ACC112 (cell line): ENCODE results near the gene KIF27.
"Not testable (repeated sequence)": the region's sequence is repeated elsewhere in the genome, so short reads cannot be mapped to it uniquely, and the experiment has no call there.

Experiments
- H2AFZ ChIP-seq: fragments of 200-600 bp; sonication (generic); one replicate; pipeline ENCODE4 v1.6.0; 2017; ENCODE audit warnings: antibody characterized with exemption, low read length; ENCODE audit not compliant: unreplicated experiment
- H3K27ac ChIP-seq: fragments of 200-600 bp; sonication (generic); 2 replicates; pipeline ENCODE4 v1.5.1; 2014; ENCODE audit warnings: low read depth, mild to moderate bottlenecking, antibody characterized with exemption, low read length, moderate library complexity
- H3K27me3 ChIP-seq: fragments of 200-600 bp; sonication (generic); 2 replicates; pipeline ENCODE4 v1.6.1; 2014; ENCODE audit warnings: mild to moderate bottlenecking, antibody characterized with exemption, low read length, moderate library complexity, mixed read lengths; ENCODE audit not compliant: insufficient read depth
- H3K36me3 ChIP-seq: fragments of 200-600 bp; sonication (generic); 2 replicates; pipeline ENCODE4 v1.6.1; 2016; ENCODE audit warnings: mild to moderate bottlenecking, antibody characterized with exemption, low read length, moderate library complexity, mixed read lengths; ENCODE audit not compliant: insufficient read depth
- H3K4me1 ChIP-seq: fragments of 200-600 bp; sonication (generic); one replicate; pipeline ENCODE4 v1.6.1; 2016; ENCODE audit warnings: low read length, mixed read lengths; ENCODE audit not compliant: insufficient read depth, unreplicated experiment, control insufficient read depth
- H3K4me3 ChIP-seq: fragments of 200-600 bp; sonication (generic); 2 replicates; pipeline ENCODE4 v1.5.1; 2014; ENCODE audit warnings: mild to moderate bottlenecking, low read depth, low read length
- H3K79me2 ChIP-seq: fragments of 200-600 bp; sonication (generic); one replicate; pipeline ENCODE4 v1.6.0; 2016; ENCODE audit warnings: low read length; ENCODE audit not compliant: control insufficient read depth, unreplicated experiment, insufficient read depth

Gene KIF27

DNA sequence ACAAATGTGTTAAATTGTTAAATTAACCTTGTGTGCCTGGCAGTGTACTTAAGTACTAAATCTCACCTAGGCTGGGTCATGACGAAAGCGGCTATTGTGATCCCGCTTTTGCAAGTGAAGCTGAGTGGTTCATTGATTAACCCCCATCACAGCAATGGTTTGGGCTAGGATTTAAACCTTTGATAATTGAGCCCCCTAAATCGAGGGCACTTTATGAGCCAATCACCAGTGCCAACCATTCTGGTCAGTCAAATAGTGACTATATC, 35.9 kb upstream of the KIF27 start:
- Histone ChIP-seq H3K4me3 (peak overlapping the region; percentile 81), H3K27me3 (no peaks in the 10 kb centered on the region), H2AFZ (peak overlapping the region; percentile 97), H3K36me3 (0 out of 2 replicates have a peak, but pooled peaks cover under 1% of the 10 kb centered on the region), H3K27ac (peak overlapping the region; percentile 52; the same call in 1 of the 2 replicates), H3K79me2 (peaks cover 9% of the 10 kb centered on the region), H3K4me1 (peaks cover 27% of the 10 kb centered on the region)

DNA sequence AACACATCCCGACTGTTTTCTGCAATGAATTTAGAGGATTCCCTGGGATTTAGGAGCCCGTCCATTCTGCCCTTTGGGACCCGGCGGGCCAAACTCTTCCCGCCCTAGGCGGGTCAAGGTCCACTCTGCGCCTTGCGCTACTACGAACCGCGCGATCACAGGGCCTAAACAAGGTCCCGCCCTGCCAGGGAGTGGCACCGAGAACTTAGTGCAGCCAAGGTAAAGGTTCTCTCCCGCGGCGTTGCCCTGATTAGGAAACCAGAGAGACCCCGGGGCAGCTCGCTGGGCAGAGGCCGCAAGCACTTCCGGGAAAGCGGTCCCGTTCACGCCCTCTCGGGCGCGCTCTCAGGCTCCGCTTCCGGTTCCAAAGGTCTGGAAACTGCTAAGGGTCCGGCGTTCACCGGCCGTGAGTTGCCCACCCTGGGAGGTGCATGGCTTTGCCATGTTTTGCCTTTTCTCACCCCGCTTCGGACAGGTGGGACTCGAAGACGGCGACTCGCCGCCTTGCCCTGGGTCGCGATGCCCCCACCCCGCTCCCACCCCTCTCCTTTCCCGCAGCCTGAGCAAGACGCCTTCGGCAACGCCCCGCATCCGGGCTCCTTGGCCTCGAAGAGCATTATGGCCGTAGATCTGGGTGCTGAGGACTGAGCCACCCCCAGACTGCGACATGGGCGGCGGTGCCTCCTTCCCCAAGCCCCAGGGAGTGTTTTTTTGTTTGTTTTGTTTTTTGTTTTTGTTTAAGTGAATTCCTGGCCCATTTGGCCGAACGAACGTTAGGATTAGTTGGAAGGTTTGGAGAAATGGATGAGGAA, 35.4 kb upstream of the KIF27 start:
- peak overlapping the region; percentile 97 for H2AFZ ChIP-seq
- H3K4me1 ChIP-seq = peaks cover 26% of the 10 kb centered on the region
- H3K27ac ChIP-seq = peak overlapping the region; percentile 52
- peak overlapping the region; percentile 81 for H3K4me3 ChIP-seq
- no peaks in the 10 kb centered on the region for H3K27me3 ChIP-seq
- H3K79me2 ChIP-seq = peaks cover 9% of the 10 kb centered on the region
- peaks cover 6% of the 10 kb centered on the region; the same call in 1 of the 2 replicates for H3K36me3 ChIP-seq

DNA sequence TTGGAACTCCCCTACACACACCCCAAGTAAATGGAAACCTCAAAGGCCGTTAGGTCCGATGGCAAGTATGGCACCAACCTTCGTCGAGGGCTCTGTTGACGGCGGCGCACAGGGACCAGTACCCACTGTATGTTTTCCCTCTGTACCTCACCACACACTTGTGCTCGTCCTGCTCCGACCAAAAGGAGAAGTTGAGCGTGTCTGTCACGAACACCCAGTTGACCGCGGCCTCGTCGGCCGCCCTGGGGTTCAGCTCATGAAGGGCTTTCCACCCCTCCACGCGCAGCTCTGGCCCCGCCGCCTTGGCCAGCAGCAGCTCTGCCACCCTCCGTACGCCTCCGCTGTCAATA, 34.8 kb upstream of the KIF27 start:
- Histone ChIP-seq H3K79me2 (peaks cover 9% of the 10 kb centered on the region), H3K27ac (peak overlapping the region; percentile 52), H3K4me1 (peaks cover 26% of the 10 kb centered on the region), H3K4me3 (peak overlapping the region; percentile 81), H3K27me3 (no peaks in the 10 kb centered on the region), H3K36me3 (peaks cover 6% of the 10 kb centered on the region; the same call in 1 of the 2 replicates), H2AFZ (peak overlapping the region; percentile 97)

DNA sequence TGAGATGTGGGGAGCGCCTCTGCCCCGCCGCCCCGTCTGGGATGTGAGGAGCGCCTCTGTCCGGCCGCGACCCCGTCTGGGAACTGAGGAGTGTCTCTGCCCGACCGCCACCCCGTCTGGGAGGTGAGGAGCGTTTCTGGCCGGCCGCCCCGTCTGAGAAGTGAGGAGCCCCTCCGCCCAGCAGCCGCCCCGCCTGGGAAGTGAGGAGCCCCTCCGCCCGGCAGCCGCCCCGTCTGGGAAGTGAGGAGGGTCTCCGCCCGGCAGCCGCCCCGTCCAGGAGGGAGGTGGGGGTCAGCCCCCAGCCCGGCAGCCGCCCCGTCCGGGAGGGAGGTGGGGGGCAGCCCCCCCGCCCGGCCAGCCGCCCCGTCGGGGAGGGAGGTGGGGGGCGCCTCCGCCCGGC, 26.9 kb upstream of the KIF27 start:
- peaks cover 12% of the 10 kb centered on the region for H3K36me3 ChIP-seq
- H3K79me2 ChIP-seq, H3K4me1 ChIP-seq, H3K27me3 ChIP-seq, H3K27ac ChIP-seq, H2AFZ ChIP-seq, H3K4me3 ChIP-seq: not testable (repeated sequence)

DNA sequence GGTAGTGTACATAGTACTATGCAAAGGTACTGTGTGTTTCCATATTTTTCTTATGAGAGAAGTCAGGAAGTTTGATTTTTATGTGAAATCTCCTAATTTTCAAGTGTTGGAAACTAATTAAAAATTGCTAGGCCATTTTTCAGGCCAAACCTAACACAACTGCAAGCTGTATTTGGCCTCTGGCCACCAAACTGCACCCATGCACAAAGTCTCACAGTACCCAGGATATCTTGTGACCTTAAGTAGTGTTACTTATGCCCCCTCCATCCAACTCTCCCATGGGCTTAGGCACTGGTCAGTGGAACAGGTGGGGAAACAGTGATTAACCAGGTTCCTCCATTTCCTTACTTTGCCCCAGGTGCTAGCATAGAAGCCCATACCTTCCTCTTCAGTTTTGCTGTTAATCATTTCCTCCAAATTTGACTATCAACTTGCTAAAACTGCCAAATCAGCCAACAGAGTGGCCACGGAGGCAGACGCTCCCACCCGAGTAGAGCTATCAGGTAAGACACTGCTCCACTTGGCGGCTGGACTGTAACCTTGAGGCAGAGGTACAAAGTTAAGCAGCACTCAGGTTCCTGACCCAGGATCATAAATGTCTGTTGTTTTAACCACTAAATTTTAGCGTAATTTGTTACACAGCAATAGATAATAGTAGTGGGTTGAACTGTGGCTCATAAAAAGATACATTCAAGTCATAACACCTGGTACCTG, 19.5 kb upstream of the KIF27 start:
- Histone ChIP-seq H3K27ac (no peak overlapping the region), H3K27me3 (no peaks in the 10 kb centered on the region)

DNA sequence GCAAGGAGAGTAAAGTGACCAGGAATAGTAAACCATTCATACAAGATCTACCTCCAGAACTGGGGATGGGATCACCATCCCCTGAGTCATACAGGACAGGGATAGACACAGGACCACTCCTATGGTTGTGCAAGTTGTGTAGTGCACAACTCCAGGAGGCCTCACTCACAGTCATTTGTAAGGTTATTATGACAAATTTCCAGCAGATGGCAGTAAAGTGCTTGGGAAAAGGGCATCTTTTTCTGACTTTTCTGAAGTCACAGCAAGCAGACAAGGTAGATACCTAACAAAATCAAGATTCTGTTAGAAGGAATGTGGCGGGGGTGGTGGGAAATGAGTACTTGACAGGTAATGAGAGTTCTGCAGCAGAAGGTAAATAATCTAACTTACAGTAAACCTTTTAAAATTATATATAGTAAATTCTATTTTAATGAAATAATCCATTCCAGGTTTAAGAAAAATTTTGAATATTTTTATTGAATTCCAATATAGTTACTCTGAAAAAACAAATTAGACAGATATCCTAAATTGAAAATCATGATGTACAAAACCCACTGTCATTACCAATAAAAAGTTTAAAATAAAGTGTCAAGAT, 16.7 kb upstream of the KIF27 start:
- Histone ChIP-seq H3K36me3 (peaks cover 4% of the 10 kb centered on the region), H3K27ac (no peak overlapping the region), H3K79me2 (no peaks in the 10 kb centered on the region), H2AFZ (no peak overlapping the region), H3K27me3 (no peaks in the 10 kb centered on the region), H3K4me3 (no peak overlapping the region), H3K4me1 (peaks cover 44% of the 10 kb centered on the region)

More for the DNA sequence above, 19.5 kb upstream of the KIF27 start:
- no peaks in the 10 kb centered on the region for H3K79me2 ChIP-seq
- H3K4me1 ChIP-seq = peaks cover 19% of the 10 kb centered on the region
- H2AFZ ChIP-seq = no peak overlapping the region
- H3K36me3 ChIP-seq = peaks cover 8% of the 10 kb centered on the region
- H3K4me3 ChIP-seq = no peak overlapping the region

DNA sequence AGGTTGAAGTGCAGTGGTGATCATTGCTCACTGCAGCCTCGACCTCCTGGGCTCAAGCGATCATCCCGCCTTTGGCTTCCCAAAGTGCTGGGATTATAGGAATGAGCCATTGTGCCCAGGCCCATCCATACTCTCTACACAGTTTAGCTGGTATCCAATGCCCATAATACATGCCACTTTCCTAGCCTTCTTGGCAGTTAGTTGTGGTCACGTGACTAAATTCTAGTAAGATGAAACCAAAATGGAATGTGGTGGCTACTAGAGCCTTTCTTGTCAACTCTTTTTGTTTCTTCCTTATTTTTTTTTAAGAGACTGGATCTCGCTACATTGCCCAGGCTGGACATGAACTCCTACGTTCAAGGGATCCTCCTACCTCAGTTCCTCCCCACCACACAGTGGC, 15.3 kb upstream of the KIF27 start:
- Histone ChIP-seq H2AFZ (no peak overlapping the region), H3K27ac (no peak overlapping the region), H3K4me3 (no peak overlapping the region), H3K36me3 (0 out of 2 replicates have a peak, but pooled peaks cover 4% of the 10 kb centered on the region), H3K4me1 (peaks cover 44% of the 10 kb centered on the region), H3K79me2 (no peaks in the 10 kb centered on the region), H3K27me3 (no peaks in the 10 kb centered on the region)

DNA sequence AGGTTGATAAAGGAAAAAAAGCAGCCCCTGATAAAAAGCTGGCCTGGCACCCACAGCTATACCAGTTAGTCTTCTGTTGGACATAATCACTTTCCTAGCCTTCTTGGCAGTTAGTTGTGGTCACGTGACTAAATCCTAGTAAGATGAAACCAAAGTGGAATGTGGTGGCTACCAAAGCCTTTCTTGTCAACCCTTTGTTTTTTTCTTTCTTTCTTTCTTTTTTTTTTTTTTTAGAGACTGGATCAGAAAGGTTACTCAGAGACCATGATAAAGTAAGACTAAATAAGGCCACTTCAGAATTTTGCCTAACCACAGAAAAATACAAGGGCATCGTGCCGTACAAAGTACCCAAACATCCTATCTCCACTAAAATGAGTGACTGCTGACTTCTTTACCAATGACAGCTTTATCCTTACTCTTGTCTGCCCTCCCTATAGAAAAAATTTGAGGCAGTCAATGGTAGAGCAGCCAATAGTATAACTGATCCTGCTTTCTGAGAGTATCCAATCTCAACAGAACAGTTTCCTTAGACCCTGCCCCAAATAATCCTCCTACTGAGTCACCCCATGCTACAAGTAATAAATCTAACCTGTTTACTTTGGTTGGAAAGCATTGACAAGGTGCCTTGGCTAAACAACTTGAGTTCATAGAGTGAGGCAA, 14.2 kb upstream of the KIF27 start:
- Histone ChIP-seq H3K79me2 (no peaks in the 10 kb centered on the region), H3K4me1 (peaks cover 44% of the 10 kb centered on the region), H3K27ac (peak overlapping the region; percentile 77), H3K27me3 (no peaks in the 10 kb centered on the region), H2AFZ (peak overlapping the region; percentile 28), H3K36me3 (no peaks in the 10 kb centered on the region), H3K4me3 (peak overlapping the region; percentile 42)

DNA sequence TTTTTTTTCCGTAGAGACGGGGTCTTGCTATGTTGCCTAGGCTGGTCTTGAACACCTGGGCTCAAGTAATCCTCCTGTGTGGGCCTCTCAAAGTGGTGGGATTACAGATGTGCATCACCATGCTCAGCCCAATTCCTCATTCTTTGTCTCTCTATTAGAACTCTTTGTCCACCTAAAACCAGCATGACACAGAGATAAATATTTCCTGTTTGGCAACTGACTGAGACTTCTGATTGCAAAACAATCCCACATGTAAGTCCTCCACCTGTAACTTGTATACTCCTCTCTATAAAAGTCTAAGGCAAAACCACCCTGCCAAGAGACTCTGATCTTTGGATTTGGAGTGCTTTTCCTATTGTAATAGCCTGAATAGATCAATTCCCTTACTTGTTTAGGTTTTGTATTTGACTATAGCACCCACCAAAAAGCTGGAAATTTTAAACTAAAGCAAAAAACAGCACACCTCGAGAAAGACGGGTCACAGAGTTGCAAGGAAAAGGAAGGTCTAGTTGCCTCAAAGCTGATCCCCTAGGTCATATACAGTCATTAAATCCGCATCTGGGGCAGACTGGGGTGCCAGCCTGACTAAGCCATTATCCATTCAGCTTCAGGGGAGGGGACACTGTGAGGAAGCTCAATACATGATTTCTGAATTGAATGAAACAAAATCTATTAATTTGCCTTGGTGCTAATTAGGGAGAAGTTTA, 13.5 kb upstream of the KIF27 start:
- no peaks in the 10 kb centered on the region for H3K36me3 ChIP-seq
- H3K27me3 ChIP-seq = no peaks in the 10 kb centered on the region
- peaks cover 44% of the 10 kb centered on the region for H3K4me1 ChIP-seq
- peak overlapping the region; percentile 77 for H3K27ac ChIP-seq
- H2AFZ ChIP-seq = peak overlapping the region; percentile 28
- H3K79me2 ChIP-seq = no peaks in the 10 kb centered on the region
- peak overlapping the region; percentile 42 for H3K4me3 ChIP-seq

DNA sequence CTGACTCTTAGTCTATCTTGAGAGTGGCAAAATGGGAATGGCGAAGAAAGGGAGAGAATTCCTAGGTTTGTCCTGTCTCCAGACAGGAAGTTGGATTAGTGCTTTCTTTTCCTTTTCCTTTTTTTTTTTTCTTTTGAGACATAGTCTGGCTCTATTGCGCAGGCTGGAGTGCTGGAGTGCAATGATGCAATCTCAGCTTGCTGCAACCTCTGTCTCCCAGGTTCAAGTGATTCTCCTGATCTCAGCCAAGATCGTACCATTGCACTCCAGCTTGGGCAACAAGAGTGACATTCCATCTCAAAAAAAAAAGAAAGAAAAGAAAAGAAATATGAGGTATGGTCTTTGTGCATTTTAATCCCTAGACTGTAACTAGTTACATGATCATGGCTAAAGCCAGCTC, 12.6 kb upstream of the KIF27 start:
- Histone ChIP-seq H3K27ac (peak overlapping the region; percentile 77), H3K4me3 (peak overlapping the region; percentile 33; the same call in 1 of the 2 replicates), H3K36me3 (no peaks in the 10 kb centered on the region), H3K79me2 (no peaks in the 10 kb centered on the region), H3K27me3 (no peaks in the 10 kb centered on the region), H2AFZ (no peak overlapping the region), H3K4me1 (peaks cover 44% of the 10 kb centered on the region)
